ENCODE measurements around the gene RAB4B.
"Not testable (repeated sequence)": the region's sequence is repeated elsewhere in the genome, so short reads cannot be mapped to it uniquely, and the experiment has no call there.

Gene RAB4B

DNA sequence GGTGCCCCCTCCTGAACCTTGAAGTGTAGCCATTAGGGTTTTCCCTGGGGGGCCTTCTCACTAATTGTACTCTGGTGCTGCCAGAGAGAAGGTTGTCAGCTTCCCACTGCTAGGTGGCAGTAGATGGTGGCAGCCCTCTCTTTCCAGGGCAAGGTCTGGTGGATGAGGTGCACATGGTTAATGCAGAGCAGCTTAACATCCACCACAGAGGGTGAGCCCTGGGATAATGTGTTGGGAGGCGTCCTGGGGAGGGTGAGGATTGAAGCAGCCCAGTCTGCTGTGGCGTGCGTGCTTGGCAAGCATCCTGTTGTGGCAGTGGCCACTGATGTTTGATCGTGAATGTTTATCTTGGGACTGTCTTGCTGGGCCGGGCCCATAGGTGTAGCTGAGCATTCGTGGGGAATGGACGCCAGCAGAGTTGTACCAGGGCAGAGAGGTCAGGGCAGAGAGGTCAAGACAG, 26.8 kb downstream of the RAB4B start:
- peak in 1 of 5 experiments; percentile 50 for DNase-seq

GRCh38 chr19:40805258-40805868, 27.3 kb downstream of the RAB4B start:
- DNase-seq, result peak in 2 of 5 experiments; percentile 53 to 57

DNA sequence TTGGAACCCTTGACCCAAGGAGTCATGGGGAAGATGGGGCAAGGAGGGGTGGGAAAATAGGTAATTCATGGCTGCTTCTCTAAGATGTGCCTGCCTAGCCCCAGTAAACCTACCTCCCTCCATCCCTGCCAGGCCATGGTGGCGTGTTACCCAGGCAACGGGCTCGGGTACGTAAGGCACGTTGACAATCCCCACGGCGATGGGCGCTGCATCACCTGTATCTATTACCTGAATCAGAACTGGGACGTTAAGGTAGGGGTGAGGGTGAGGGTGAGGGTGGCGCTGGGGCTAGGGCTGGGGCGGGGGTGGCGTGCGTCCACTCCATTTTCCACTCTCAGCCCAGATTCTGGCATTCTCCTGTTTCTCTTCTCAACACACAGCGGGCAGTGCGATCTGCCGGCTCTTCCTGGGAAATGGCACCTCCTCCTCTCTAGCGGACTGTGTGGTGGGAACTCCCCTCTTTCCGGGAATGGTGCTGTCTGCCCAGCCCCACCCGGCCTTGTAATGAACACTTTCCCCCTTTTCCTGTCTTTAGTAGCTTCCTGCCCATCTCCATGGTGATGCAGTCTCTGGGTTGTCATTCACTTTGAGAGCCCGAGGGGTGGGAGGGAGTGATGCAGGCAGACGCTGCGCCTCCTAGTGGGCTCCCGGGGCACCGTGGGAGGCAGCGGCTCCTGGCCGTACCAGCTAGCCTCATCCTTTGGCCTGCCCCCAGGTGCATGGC, 28.5 kb downstream of the RAB4B start:
- peak; percentile 54 to 89 (median 73) for DNase-seq

GRCh38 chr19:40807147-40808020, 29.3 kb downstream of the RAB4B start:
- DNase-seq, result no peak

GRCh38 chr19:40808021-40808325, 29.9 kb downstream of the RAB4B start:
- DNase-seq, result no peak

DNA sequence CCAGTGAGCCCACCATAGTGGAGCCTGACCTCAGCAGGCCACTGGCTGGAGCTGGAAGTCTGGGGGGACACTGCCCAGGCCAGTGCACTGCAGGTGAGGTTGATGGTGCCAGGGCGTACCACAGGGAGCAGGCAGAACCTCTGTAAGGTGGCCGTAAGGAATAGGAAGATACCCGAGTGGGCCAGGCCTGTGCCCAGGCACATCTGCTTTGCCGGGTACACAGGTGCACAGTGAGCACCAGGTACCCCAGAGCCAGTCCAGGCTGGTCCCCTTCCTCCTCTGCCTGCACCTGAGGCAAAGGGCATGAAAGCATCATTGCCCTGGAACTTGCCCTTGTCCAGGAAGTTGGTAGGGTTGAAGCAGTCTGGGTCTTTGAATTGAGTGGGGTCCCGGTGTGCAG, 30.4 kb downstream of the RAB4B start:
- no peak for DNase-seq

GRCh38 chr19:40809358-40810086, 31.5 kb downstream of the RAB4B start:
- no peak for DNase-seq

DNA sequence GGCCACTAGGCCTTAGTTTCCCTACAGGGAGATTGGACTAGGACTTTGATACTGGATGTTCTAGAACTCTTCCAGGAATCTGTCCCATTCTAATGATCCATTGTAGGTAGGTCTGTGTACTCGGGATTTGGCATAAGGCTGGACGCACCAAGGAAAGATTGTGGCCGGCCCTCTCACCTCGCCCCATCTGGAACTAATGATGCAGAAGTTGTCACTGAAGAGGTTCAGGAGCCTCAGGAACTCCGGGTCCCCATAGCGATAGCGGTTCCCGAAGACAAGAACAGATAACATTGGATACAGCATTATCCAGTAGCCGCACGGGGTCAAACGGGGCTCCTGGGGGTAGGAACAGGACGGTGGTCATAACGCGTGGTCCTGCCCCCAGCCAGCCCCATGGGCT, 32.1 kb downstream of the RAB4B start:
- no peak for DNase-seq

- DNase-seq, result peak in 1 of 5 experiments; percentile 62
These were observed 32.8 kb downstream of the RAB4B start for GRCh38 chr19:40810649-40811408.

DNA sequence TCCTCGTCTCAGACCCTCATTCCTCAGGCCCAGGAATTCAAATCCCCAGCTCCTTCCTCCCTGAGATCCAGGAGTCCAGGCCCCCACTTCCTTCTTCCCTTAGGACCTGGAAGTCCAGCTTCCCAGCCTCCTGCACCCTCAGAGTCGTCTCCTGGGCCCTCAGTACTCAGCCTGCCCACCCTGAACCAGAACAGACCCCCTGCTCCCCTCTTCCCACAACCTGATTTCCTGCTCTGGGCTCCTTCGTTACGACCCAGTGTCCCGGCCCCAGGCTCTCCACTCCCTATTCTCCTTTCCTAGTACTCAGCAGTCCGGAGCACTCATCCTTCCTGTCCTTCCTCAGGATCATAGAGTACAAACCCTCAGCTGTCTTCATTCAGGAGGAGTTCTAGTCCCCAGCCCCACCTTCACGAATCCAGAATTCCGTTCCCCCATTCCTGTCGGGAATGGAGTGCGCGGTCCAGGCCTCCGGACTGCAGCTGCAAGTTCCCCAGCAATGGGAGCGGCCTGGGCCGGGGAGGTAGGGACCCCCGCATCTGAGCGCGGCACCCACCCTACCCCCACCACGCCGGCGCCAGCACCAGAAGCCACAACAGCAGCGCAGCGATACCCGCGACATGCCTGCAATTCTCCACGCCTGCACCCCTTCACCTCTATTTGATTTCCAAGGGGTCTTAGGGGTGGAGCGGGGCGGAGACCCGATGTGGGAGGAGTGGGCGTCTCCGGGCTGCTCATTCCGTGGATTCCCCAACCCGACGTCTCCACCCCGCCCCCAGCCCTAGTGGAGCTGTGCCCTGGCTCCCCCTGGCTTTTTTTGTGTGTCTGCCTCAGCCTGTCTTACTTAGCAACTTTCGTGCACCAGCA, 33.7 kb downstream of the RAB4B start:
- DNase-seq, result no peak

- DNase-seq, result not testable (repeated sequence)
These were observed 34.5 kb downstream of the RAB4B start for GRCh38 chr19:40812571-40812970.

DNA sequence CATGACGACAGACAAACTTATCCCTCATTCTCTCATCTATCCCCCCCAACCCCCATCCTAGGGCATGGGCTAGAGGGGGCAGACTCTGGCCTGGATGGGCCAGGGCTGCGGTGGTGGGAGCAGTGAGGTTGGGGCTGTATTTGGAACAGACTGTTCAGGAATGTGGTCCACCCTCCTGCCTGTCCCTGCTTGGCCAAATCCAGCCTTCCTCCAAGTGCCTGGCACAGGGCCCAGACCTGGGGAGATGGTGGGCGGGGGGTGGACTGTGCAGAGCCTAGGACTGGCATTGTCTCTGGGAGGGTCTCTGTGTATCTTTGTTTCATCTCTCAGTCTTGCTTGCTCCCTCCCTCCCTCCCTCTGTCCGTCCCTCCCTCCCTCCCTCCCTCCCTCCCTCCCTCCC, 35.1 kb downstream of the RAB4B start:
- no peak for DNase-seq

DNA sequence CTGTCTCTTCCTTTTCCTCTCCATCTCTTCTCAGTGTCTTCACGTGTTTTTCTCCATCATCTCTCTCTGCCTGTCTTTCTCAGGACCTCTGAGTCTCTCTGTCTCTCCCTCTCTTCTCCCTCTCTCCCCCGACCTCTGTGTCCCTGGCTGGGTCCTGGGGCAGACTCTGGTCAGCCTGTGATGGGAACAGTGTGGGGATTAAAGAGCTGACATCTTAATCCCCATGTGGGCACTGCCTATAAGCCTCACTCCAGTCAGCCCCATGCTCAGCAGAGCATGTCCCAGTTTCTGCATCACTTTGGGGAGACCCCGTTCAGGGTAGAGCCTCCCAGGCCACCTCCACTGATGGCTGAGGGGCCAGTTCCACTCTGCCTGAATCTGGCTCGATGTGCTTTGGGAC, 37.2 kb downstream of the RAB4B start:
- no peak for DNase-seq

DNA sequence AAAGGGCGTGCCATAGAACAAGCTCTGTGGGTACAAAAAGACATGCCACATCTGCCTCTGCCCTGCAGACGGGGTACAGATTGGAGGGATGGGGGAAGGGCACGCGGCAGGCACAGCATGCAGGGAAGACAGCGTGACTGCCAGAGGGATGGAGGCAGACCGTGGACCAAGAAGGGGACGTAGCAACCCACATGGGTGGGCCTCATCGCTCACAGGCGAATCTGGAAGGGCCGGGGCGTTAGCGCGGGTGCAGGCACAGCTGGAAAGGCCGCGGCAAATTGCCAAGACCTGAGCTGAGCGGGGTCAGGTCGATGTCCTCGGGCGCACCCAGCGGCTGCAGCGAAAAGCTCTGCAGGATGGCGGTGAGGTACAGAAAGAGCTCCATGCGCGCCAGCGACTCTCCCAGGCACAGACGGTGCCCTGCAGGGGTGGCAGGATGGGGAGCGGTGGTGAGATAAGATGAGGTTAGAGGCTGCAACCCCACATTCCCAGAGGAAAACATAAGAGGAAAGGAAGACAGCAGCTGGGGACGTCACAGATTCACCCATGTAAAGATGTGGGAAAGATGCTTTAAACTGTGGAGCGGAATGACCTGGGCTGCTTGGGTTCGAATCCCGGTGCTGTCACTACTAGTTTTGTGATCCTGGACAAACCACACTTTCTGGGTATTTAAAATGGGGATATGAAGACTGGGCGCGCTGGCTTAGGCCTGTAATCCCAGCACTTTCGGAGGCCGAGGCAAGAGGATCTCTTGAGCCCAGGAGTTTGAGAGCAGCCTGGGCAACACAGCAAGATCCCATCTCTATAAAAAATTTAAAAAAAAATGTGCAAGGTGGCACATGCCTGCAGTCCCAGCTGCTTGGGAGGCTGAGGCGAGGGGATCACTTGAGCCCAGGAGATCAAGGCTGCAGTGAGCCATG, 40.7 kb downstream of the RAB4B start:
- DNase-seq, result peak; percentile 44 to 75 (median 68)

DNA sequence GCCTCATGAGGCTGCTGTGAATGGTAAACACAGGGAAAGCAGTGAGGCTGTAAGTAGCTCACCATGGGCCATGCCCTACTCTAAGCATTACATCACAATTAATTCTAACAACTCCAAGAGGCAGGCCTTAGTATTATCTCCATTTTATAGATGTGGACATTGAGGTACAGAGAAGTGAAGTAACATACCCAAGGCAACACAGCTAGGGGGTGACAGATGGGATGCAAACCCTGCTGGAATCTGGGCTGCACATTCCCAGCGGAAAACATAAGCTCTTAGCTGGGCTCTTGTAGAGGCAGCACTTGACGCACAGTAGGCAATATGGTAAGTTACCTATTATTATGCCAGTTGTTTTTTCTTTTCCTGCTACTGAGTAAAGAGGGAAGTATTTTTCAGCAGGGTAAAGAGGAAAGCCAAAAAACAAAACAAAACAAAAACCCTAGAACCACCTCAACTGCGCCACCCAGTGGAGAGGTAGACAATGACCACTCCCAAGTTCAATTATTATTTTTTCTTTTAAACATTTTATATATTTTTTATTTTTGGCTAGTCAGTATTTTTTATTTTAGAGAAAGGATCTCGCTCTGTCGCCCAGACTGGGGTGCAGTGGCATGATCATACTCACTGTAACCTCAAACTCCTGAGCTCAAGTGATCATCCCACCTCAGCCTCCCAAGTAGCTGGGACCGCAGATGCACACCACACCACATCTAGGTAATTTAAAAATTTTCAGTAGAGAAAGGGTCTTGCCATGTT, 41.6 kb downstream of the RAB4B start:
- peak in 4 of 5 experiments; percentile 46 to 56 (median 50) for DNase-seq

DNA sequence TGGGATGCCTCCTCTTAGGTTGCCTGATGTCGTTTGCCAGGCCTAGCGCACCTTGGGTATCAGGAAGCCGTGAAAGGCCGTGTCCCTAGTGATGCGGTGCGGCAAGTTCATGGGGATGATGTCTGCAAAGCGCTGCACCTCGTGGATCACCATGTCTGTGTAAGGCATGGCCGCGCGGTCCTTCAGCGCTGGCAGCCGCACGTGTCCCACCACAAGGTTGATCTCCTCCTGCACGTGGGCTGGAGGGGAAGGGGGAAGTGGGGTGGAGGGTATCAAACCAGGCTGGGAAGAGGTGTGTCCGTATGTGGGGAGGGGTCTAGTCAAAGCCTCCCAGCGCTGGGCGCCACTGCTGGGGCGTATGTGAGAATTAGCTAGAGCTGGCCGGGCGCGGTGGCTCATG, 44.1 kb downstream of the RAB4B start:
- DNase-seq, result no peak

DNA sequence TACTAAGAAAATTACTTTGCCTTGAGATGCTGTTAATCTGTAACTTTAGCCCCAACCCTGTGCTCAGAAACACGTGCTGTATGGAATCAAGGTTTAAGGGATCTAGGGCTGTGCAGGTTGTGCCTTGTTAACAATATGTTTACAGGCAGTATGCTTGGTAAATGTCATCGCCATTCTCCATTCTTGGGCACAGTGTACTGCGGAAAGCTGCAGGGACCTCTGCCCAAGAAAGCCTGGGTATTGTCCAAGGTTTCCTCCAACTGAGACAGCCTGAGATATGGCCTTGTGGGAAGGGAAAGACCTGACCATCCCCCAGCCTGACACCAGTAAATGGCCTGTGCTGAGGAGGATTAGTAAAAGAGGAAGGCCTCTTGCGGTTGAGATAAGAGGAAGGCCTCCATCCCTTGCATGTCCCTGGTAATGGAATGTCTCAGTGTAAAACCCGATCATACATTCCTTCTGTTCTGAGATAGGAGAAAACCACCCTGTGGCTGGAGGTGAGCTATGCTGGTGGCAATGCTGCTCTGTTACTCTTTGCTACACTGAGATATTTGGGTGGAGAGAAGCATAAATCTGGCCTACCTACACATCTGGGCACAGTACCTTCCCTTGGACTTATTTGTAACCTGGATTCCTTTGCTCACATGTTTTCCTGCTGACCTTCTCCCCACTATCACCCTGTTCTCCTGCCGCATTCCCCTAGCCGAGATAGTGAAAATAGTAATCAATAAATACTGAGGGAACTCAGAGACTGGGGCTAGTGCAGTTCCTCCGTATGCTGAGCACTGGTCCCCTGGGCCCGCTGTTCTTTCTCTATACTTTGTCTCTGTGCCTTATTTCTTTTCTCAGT, 44.9 kb downstream of the RAB4B start:
- DNase-seq, result not testable (repeated sequence)

DNA sequence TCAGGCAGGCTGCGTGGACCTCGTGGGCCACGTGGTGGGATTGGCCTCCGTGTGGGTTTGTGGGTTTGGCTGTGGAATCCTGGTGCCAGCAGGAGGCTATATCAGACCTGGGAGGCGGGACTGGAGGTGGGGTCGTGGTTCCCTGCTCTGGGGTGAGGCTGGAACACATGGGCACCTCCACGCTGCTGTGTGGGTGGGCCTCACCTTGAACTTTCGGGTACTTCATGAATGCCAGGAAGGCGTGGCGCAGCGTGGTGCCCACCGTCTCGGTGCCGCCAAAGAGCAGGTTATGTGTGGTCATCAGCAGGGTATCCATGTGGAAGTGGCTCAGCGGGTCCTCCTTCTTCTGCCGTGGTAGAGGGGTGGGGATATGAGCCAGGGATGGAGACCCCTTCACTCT, 46.9 kb downstream of the RAB4B start:
- not testable (repeated sequence) for DNase-seq
